Breast epithelium (tissue), 3 donors: ENCODE measurements around the gene PDE10A.

Source experiments
- CTCF ChIP-seq, 3 donors: fragments of 450-650 bp; IDR thresholded peaks; one replicate each; pipeline ENCODE4 v1.5.1; 2016 to 2017; ENCODE audit warnings: antibody characterized with exemption in 3 of 3, mild to moderate bottlenecking in 3 of 3, moderate library complexity in 3 of 3
- POLR2A ChIP-seq: fragments of 450-650 bp; IDR thresholded peaks from one replicate; pipeline ENCODE4 v1.6.1; 2016; ENCODE audit warnings: antibody characterized with exemption, mild to moderate bottlenecking, moderate library complexity

- TF ChIP-seq POLR2A (no peak), CTCF (IDR thresholded peaks at IDR 0.05) (no peak)
Measured at GRCh38 chr6:165708985-165709576, 46.0 kb upstream of the PDE10A start.
